HG03521 (cell line): ENCODE data around the gene MPRIP.

Experiments
- ATAC-seq: cut with Tn5 transposase; IDR thresholded peaks from one replicate; pipeline ENCODE4 v1.9.1; 2021; ENCODE audit warnings: mild to moderate bottlenecking, moderate library complexity; ENCODE audit not compliant: unreplicated experiment

MPRIP gene

DNA sequence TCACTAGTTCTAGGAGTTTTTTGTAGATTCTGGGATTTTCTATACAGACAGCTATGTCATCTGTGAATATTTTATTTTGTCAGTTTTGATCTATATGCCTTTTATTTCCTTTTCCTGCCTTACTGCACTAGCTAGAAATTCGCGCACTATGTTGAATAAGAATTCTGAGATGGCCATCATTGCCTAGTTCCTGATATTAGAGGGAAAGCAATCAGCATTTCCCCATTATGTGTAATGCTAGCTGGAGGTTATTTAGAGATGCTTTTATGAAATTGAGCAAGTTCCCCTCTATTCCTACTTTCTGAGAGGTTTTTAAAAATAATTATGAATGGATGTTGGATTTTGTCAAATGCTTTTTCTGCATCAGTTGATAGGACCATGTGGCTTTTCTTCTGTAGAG lies 23.8 kb downstream of the MPRIP start:
- no peak for ATAC-seq

DNA sequence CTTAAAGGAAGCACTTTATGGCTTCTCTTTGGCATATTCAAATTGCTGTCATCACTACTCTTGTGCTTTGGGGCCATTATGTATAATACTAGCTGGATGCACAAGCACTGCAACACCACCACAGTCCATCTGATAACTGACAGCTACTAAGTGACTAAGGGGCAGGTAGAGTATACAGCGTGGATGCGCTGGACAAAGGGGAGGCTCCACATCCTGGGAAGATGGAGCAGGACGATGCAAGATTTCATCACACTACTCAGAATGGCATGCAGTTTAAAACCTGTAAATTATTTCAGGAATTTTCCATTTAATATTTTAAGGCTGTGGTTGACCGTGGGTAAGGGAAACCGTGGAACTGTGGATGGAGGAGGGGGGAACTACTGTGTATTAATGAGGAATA lies 25.0 kb downstream of the MPRIP start:
- no peak for ATAC-seq

DNA sequence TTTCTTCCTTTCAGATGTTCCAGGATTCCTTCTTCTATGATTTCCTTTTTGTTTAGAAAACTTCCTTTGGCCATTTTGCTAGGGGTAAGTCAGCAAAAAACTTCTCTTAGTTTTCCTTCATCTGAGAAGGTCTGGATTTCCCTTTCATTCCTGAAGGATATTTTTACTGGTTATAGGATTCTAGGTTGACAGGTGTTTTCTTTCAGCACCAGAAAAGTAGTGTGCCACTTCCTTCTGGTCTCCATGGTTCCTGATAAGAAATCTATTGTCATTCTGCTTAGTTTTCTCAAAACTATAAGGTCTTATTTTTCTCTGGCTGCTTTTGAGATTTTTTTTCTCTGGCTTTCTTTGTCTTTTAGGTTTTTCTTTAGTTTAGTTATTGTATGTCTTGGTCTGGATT lies 27.6 kb downstream of the MPRIP start:
- no peak for ATAC-seq

DNA sequence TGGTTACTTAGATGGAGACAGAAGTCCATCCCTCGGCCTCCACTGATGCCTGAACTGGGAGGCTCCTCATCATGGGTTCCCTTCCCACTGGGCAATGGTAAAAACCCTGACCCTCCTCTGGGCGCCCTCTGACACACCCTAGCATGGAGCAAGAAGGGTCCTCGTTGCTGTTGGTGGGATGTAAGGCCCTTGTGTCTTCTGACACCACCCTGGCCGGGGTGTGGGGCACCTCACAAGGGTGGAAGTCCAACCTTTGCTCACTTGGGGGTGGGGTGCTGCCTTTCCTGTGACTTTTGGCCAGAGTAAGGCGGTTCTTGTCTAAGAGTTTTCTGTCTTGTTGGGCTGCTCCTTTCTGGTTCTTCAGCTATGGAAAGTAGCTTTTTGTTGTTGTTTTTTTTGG lies 28.7 kb downstream of the MPRIP start:
- ATAC-seq = no peak

DNA sequence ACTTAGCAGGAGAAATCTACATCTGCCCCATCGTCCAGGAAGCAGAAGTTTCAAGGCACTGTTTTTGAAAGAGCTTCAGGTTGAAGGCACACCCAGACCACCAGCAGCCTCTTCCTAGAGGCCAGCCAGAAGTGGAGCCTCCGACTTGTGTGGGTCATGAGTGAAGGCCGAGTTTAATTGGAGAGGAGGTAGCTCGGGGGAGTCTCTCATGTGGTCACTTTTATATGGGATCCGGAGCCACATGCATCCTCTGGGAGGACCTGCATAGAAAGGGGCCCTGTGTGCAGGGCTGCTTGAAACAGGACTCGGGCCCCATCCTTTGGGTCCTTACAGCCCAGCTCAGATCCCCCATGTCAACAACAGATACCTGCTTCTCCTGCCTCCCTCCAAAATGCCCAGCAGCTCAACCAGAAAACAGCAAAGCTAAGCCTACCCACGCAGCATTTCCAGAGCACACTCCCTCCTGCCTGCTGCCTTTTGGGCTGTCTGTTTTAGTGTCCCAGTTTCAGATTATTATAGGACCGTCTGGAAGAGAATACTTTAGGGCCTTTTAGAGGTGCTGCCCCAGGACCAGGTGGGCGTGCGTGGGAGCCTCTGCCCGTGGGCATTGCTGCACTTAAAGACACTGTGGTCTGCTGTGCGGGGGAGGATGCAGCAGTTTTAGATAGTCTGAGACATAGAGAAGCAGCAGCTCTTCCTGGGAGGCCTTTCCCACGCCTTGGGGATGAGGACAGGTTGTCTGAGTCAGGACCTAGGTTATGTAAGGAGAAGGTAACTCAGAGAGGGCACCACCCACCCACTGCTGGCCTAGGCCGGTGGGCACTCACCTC lies 29.5 kb downstream of the MPRIP start:
- no peak for ATAC-seq

DNA sequence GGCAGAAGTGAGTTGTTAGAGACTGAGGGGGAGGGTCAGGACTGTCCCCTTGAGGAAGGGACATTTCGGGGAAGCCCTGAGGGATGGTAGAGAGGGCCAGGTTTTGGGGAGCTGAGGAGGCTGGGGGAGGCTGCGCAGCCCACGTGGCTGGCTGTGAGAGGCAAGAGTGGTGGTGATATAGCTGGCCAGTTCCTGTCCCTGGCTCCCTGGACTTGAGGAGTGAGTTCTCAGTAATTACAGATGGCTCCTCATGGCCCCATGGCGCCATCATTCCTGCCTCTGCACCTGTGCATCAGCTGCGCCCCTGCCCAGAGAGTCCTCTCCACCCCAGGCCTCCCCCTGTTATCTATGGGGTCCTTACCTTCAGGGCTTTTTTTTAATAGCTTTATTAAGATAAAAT lies 30.3 kb downstream of the MPRIP start:
- ATAC-seq = no peak

DNA sequence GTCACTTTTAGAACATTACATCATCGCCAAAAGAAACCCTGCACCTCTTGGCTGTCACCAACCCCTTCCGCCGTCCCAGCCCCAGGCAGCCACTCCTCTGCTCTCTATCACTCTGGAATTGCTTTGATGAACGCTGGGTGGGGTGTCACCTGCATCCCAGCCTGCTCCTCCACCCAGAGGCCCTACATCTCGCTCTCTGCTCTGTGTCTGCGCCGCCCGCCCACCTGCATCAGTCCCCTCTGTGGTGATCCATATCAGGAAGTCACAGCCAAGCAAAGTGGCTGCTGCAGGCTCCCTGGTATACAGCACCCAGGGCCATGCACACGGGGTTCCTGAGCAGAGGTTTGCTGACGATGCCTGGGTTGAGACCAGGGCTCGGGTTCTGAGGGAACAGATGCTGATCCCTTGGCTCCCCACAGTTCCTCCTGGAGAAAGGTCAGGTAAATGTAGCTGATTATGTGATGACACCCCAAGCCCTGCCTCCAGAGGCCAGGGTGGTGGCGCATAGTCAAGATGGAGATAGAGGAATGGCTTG lies 30.8 kb downstream of the MPRIP start:
- no peak for ATAC-seq

DNA sequence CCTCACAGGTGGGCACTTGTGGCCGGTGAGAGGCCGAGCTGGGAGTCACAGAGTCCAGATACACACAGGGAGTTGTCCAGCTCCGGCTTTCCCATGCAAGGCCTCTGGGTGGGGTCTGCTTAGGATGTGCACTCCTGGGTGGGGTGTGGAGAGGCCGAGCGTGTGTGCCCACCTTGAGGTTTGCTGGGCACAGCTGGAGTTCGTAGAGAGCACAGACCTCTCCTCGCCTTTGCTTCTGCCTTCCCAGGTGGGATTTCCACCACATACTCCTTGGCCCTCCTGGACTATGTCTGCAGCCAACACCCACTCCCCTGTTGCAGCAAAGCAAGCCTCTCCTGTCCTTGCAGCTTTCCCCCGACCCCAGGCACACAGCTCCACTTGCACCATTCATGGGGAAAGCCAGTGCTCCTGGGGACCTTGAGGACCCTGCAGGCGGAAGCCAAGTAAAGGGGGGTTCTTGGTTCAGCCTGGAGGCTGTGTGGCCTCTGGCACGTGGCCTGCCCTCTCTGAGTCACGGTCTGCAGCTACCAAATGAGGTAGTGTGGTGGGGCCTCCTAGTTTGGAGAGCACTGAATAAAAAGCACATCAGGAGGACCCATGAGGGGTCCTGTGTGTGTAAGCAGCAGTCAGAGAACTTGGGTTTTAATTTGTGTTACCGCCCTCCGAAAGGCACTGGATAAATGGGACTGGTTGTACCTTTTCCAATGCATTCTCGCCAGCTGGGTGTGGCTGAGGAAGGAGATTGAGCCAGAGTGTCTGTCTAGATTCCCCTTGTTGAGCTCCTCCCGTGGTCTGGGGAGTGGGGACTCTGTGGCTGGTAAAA lies 31.5 kb downstream of the MPRIP start:
- no peak for ATAC-seq

DNA sequence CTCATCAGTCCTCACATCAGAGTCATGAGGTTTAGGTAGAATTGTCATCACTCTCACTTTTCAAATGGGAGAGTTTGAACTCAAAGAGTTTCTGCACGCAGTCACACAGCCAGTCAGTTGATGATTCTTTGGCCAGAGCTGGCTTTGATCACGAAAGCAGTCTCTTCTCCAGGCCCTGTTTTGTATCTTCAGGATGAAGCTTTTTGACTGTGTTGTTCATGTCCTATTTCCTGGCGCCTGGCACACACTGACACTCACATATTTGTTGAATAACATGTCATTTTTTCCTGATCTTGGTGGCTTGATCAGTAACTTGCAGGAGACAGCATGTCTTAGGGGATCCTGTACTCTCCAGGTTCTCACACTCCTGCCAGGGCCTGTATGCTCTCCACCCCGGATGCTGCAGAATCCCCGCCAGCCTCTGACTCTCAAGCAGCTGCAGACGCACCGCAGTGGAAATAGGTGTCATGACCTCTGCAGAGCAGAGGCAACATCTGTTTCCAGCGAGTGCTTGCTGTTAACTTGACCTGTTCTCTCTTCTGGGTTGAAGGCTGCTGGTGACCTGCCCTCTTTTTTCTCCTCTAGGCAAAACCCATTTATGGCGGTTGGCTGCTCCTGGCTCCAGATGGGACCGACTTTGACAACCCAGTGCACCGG lies 33.0 kb downstream of the MPRIP start:
- no peak for ATAC-seq

DNA sequence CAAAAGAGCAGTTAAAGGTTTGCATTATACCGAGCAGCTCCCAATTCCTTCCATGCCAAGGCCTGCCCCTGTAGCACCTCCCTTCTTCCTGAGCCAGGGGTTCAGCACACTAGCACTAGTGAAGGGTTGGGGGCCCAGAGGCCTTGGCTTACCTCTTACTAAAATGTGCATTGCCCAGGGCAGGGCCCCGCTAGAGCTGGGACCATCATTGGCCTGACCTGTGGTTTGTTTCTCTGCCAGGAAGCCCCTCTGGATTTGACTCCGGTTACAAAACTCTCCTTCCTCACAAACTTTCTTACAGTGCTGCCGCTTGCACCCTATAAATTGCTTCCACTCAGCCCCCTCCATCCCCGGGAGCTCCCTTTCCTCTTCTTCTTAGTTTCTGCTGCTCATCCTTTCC lies 33.8 kb downstream of the MPRIP start:
- ATAC-seq = no peak

DNA sequence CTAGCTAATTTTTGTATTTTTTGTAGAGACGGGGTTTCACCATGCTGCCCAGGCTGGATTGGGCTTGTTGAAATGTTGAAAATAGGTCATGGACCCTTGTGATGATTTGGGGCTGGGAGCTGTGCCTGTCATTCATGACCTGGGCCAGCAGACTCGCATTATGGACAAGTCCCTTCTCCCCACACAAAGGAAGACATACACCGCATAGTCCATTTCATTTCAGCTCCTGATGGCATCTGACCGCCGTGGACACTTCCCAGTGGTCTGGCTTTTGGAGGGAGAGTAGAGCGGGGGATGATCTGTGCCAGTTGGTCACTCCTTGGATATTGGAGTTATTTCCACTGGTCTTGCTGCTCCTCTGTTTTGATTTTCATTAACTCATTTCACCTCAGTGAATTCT lies 34.8 kb downstream of the MPRIP start:
- no peak for ATAC-seq

DNA sequence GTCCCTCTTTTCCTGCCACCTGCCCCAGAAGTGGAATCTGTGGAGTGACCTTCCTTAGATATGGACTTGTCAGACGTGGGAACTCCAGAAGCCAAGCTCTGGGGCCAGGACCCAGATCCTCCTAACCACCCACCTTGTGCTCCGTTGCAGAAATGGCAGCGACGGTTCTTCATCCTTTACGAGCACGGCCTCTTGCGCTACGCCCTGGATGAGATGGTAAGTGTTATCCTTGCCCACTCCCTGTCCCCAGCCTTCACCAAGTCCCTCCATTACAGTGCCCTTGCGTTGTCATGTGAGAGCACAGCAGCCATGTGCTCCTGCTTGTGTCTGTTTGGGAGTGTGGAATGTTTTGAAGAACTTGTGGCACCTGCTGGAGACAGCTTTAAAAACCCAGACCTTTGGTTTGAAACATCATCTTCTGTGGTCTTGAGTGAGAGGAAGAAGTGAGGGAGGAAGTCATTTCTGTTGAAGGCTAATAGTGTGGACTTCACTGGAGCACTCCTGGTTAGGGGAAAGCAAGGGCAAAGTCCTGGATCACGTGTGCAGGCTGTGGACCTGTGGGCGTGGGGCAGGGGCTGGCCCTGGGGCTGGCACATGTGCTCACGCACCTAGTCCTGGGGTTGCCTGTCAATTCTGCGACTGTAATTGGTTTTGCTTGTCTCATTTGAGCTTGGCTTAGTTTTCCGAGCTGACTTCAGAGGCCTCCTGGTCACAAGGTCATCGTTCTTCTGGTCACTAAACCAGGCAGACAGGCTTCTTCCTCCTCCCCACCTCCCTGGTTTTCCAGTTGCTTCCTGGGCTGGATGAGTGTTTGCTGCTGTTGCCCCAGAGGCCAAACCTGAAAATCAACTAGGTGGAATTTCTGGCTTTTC lies 35.8 kb downstream of the MPRIP start:
- ATAC-seq = no peak

DNA sequence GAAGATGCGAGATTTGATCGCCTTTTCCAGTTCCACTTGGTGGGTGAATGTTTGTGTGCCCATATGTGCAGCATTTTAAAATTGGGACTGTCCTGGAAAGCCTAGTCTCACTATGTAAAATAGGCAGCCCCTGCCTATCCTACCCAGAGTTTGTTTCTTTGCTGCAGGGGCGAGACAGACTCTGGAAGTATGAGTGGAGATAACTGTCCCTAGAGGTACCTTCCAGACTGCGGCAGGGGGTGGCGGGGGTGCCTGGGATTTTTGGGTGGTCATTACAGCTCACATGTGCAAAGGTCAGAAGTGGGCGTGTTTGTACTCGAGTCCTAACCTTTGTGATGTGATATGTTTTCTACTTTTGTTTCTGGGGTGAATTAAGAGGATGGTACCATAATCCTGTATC lies 36.6 kb downstream of the MPRIP start:
- ATAC-seq = no peak

DNA sequence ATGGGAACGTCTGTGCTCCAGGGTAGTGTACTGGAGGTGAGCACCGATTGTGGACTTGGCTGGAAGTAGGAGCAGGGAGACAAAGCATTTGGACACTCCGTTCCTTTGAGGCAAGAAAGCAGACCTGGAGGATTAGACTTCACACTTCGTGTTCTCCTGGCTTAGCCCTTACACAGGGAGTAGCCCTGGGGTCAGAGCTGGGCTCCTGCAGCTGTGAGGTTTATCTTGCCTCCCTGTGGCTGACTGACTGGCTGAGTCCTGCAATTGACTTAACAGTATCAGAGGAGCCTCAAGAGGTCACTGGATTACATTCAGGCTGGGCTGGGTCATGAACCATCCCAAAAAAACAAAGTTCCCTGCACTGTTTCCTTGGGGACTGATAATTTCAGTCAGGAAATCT lies 37.1 kb downstream of the MPRIP start:
- ATAC-seq = no peak

DNA sequence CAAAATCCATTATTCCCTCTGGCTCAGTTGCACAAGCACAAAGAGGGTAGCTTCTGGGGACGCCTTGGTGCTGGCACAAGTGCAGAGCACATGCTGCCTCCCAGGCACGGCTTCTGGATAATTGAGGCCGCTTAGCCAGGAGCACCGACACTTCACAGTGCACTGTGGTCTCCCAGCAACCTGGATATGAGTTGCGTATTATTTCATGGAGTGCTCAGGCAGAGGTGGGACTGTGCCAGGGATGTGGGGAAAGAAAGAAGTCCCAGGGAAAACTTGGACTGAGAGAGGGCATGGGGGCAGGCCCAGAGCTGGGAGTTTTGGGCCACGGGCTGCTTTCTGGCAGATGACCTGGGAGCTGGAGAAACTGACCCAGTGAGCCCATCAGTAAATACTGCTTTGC lies 37.5 kb downstream of the MPRIP start:
- ATAC-seq = no peak

DNA sequence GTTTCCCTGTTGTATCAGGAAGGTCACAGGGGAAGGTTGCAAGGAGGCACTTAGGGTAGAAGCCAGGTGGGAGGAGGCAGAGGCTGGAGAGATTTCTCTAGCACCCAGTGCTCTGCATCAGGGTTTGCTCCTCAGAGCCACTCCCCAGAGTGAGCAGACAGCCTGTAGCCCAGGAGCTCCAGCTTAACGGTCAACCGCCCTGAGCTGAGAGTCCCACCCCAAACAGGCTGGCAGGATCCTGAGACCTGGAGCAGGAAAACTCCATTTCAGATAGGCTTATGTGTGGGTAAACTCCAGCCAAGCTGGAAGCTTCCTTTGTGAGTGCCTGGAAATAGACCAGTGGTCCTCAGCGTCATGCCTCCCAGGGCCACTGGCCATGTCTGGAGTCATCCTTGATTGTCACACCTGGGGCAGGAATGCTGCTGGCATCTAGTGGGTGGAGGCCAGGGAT lies 37.9 kb downstream of the MPRIP start:
- no peak for ATAC-seq

DNA sequence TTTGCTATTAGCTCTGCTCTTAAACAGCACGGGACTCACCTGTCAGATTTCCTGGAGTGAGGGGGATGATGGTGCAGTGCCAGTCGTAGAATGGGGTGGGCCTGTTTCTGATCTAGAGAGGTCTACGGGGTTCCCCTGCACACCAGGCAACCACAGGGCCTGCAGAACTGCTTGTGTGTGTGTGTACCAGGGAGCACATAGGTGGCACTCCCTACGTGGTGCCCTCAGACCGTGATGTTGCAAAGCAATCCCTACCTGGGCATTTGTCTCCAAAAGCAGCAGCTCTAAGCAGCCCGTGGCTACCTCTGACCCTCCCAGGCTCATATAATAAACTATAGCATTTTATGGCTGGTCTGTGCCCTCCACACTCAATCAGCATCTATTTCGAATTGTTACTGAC lies 38.5 kb downstream of the MPRIP start:
- ATAC-seq = no peak

DNA sequence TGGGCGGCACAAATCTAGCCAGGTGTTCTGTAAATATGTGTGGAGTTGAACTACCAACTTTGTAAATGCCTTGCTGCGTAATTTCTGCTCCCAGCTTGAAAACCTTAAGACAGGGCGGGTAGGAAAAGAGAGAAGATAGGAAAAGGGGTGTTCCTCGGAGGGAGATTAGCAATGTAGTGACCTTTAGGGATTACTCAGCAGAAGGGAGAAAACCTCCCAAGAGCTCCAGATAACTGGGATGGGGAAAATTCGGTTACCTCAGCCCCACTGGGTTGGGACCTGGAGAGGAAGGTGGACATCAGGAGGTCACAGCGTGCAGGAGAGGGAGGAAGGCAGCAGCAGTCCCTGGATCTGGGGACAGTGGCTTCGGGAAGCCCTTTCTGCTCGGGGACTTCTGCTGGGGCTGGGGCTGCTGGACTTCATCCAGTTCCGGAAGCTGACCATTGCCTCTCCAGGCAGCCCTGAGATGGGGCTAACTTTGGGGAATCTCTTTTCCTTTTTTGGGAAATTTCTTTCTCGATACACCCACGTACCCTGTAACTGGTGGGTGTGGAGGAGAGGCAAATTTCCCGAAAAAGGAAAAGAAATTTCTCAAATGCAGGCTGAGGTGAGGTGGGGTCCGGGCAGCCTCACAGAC lies 39.2 kb downstream of the MPRIP start:
- ATAC-seq = no peak

DNA sequence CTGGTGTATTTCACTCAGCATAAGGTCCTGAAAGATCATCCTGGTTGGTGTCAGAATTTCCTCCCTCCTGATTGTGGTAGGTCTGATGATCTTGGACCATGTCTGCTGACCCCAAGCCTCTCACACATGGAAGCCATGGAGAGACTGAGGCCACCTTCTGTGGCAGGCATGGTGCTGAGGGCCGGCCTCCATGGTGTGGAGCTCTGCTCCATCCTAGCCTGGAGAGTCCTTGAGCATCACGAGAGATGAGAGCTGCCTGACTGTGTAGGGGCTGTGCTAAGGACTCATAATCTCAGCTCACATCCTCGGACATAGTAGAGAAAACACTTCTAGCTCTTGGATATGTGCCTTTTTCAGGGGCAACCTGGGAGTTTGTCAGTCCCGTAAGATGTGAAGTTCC lies 40.6 kb downstream of the MPRIP start:
- ATAC-seq = no peak

DNA sequence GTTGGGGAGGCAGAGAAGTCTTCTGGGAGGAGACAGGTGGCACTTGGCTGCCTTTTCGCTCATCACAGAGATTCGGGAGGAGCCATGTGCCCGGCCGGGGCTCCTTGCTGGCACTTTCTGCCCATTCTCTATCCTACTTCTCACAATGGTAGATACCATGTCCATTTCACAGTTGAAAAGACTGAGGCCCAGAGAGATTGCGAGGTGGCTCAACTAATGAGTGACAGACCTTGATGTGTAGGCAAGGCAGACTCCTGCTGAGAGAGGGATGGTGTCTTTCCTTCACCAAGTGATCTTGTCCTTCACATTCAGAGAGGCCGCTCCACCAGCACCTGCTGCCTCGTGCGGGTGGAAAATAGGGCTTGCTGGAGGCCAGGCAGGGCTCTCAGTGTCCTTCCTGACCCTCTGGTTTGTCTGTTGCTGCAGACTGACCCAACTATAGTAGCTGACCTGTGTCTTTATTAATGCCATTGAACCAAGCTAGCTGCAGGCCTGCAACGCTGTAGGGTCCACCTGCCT lies 42.1 kb downstream of the MPRIP start:
- no peak for ATAC-seq
